ENCODE measurements around the gene KLHL28. TPM values are rescaled to one million over a fixed set of nuclear protein-coding genes. Genes with fewer than 3 reads are reported as not detected.

Gene KLHL28
- total and polyA plus RNA-seq, 5 donors from 2014 or later: 39.9 to 53.9 (median 49.1) TPM

Other genes starting within 250 kb of the KLHL28 start
- 17.2 TPM for gene TOGARAM1, start 243 bp upstream of the KLHL28 start, total RNA-seq
- 10 to 100 TPM in 1 of 4 donors, 1 to 10 TPM in 3; 6.4 to 10.4 (median 8.4) TPM for gene TOGARAM1, start 243 bp upstream of the KLHL28 start, polyA plus RNA-seq
- 64.4 TPM for gene PRPF39, start 122.2 kb upstream of the KLHL28 start, total RNA-seq
- gene PRPF39, start 122.2 kb upstream of the KLHL28 start, polyA plus RNA-seq: 10 to 100 TPM in 2 of 4 donors, 1 to 10 TPM in 2; 5.5 to 17.3 (median 9.9) TPM
- gene FKBP3, start 172.5 kb upstream of the KLHL28 start, total RNA-seq: 43.8 TPM
- 10 to 100 TPM; 57.9 to 79.2 (median 64.5) TPM for gene FKBP3, start 172.5 kb upstream of the KLHL28 start, polyA plus RNA-seq
- 9.2 TPM for gene FANCM, start 174.0 kb upstream of the KLHL28 start, total RNA-seq
- gene FANCM, start 174.0 kb upstream of the KLHL28 start, polyA plus RNA-seq: 1 to 10 TPM; 4.0 to 5.5 (median 5.2) TPM